ENCODE data around the gene GRN. TPM values are rescaled to one million over a fixed set of nuclear protein-coding genes. Genes with fewer than 3 reads are reported as not detected.

The GRN gene
- total and polyA plus RNA-seq, 2 of the 13 experiments (the other 11 are each of a cell fraction or from before 2014, with no cell fraction given): 86.6 to 143 TPM

GRCh38 chr17:44348988-44349364 is 3.9 kb downstream of the GRN start:
- Histone ChIP-seq H3K27ac (ENCODE audit: extremely low read length, insufficient read depth, low read length) (no peak overlapping the region), H2AFZ (ENCODE audit: low read length) (no peak overlapping the region), H3K27me3 (ENCODE audit: control insufficient read depth in 1 of 2, insufficient read depth in 2 of 2, low read length in 2 of 2) (peaks cover 0 to 3% of the 10 kb centered on the region in 2 experiments; a peak in 1 of 5 replicates), H3K36me3 (replicated peaks in 1 of 2; ENCODE audit: control insufficient read depth in 1 of 2, insufficient read depth in 2 of 2, low read length in 2 of 2) (peaks cover 9 to 30% of the 10 kb centered on the region in 2 experiments), H3K4me3 (replicated peaks in 1 of 3; ENCODE audit: insufficient read depth in 1 of 3, low read depth in 2 of 3, low read length in 3 of 3) (no peak overlapping the region), H4K20me1 (ENCODE audit: insufficient read depth, low read length) (no peaks in the 10 kb centered on the region), H3K9me3 (ENCODE audit: low read length) (no peaks in the 10 kb centered on the region), H3K9ac (ENCODE audit: insufficient read depth, low read depth, low read length) (no peak overlapping the region), H3K4me1 (ENCODE audit: insufficient read depth, low read length) (peaks cover 17% of the 10 kb centered on the region), H3K4me2 (ENCODE audit: low read depth, low read length) (no peak overlapping the region), H3K79me2 (ENCODE audit: insufficient read depth, low read length) (peaks cover 4% of the 10 kb centered on the region)
- BruUV-seq (replicated peaks): no TSS peak
- CTCF ChIA-PET (ENCODE audit: low intra/inter-chr PET ratio, low total read pairs): no interaction called here
- intact Hi-C loops (cut with micrococcal nuclease; ENCODE audit: unreplicated experiment) (no loop called here), in situ Hi-C loops (cut with HindIII; ENCODE audit: extremely low pct_ligation_motif_present, low pct_unique_long_range_greater_than_20kb) (no loop called here)
- FAIRE-seq (no peak), DNase-seq (ENCODE audit: low spot score) (no peak), ATAC-seq (no peak)
- WGBS (ENCODE audit: low lambda C conversion rate): 75% methylated on average over 2 of the region's 6 CpGs
- TF ChIP-seq ZMYM4 (CRISPR knock-in tag; IDR thresholded peaks at IDR 0.05) (no peak), NR2F1 (CRISPR knock-in tag; IDR thresholded peaks at IDR 0.05) (no peak), EEA1 (CRISPR knock-in tag; IDR thresholded peaks at IDR 0.05; ENCODE audit: borderline replicate concordance) (no peak), LBX2 (CRISPR knock-in tag; IDR thresholded peaks at IDR 0.05; ENCODE audit: borderline replicate concordance) (no peak), PTBP1 (IDR thresholded peaks at IDR 0.05; ENCODE audit: low read depth, low read length, poor library complexity, severe bottlenecking) (no peak), ZNF234 (CRISPR knock-in tag; conservative IDR thresholded peaks at IDR 0.05) (no peak), ZNF317 (CRISPR knock-in tag; IDR thresholded peaks at IDR 0.05) (no peak)
- POLR2A ChIA-PET: no interaction called here

GRCh38 chr17:44349553-44350070 is 4.5 kb downstream of the GRN start:
- CTCF ChIA-PET (ENCODE audit: low intra/inter-chr PET ratio, low total read pairs): no interaction called here
- Histone ChIP-seq H3K79me2 (ENCODE audit: insufficient read depth, low read length) (peaks cover 4% of the 10 kb centered on the region), H3K4me1 (ENCODE audit: insufficient read depth, low read length) (peaks cover 10% of the 10 kb centered on the region), H3K4me2 (ENCODE audit: low read depth, low read length) (no peak overlapping the region), H3K9ac (ENCODE audit: insufficient read depth, low read depth, low read length) (no peak overlapping the region), H2AFZ (ENCODE audit: low read length) (no peak overlapping the region), H3K4me3 (replicated peaks in 1 of 3; ENCODE audit: insufficient read depth in 1 of 3, low read depth in 2 of 3, low read length in 3 of 3) (no peak overlapping the region), H4K20me1 (ENCODE audit: insufficient read depth, low read length) (no peaks in the 10 kb centered on the region), H3K27me3 (ENCODE audit: control insufficient read depth in 1 of 2, insufficient read depth in 2 of 2, low read length in 2 of 2) (no peaks in the 10 kb centered on the region), H3K36me3 (replicated peaks in 1 of 2; ENCODE audit: control insufficient read depth in 1 of 2, insufficient read depth in 2 of 2, low read length in 2 of 2) (peaks cover 9 to 30% of the 10 kb centered on the region in 2 experiments), H3K9me3 (ENCODE audit: low read length) (no peaks in the 10 kb centered on the region), H3K27ac (ENCODE audit: extremely low read length, insufficient read depth, low read length) (no peak overlapping the region)
- no TSS peak for BruUV-seq (replicated peaks)
- FAIRE-seq: no peak
- ATAC-seq: no peak
- intact Hi-C loops (cut with micrococcal nuclease; ENCODE audit: unreplicated experiment): loop anchor here (10.0 kb wide), 1 partner anchor 175 kb away; no protein-coding TSS in a partner anchor
- in situ Hi-C loops (cut with HindIII; ENCODE audit: extremely low pct_ligation_motif_present, low pct_unique_long_range_greater_than_20kb): no loop called here
- POLR2A ChIA-PET: no interaction called here
- no peak for TF ChIP-seq TRAFD1 (CRISPR knock-in tag; IDR thresholded peaks at IDR 0.05; ENCODE audit: borderline replicate concordance)
- no peak for TF ChIP-seq RBM22 (optimal IDR thresholded peaks at IDR 0.05; ENCODE audit: low read length)
- no peak for TF ChIP-seq ZNF567 (CRISPR knock-in tag; IDR thresholded peaks at IDR 0.05; ENCODE audit: borderline replicate concordance)
- TF ChIP-seq AHR (CRISPR knock-in tag; IDR thresholded peaks at IDR 0.05): no peak
- no peak for TF ChIP-seq MYNN (CRISPR knock-in tag; IDR thresholded peaks at IDR 0.05; ENCODE audit: low read depth)
- TF ChIP-seq MED1 (CRISPR knock-in tag; IDR thresholded peaks at IDR 0.05): no peak
- no peak for TF ChIP-seq ZNF230 (CRISPR knock-in tag; IDR thresholded peaks at IDR 0.05)
- WGBS (ENCODE audit: low lambda C conversion rate): 87% methylated on average over 8 of the region's 12 CpGs
- no peak for DNase-seq (ENCODE audit: low spot score)
